Central memory CD8-positive, alpha-beta T cell (primary cell): ENCODE results near the gene POLR2J3.
"Not testable (repeated sequence)": the region's sequence is repeated elsewhere in the genome, so short reads cannot be mapped to it uniquely, and the experiment has no call there.

Experiments used
- ATAC-seq: fragments of 150-1000 bp; cut with Tn5 transposase; replicated peaks from 2 replicates; pipeline ENCODE4 v1.10.0; 2022; ENCODE audit warnings: mild to moderate bottlenecking, moderate FRiP score, moderate number of reproducible peaks; ENCODE audit not compliant: poor library complexity, severe bottlenecking; ENCODE audit errors: extremely low read depth
- DNase-seq, 2 donors: peaks; one replicate each; pipeline ENCODE4 v3.0.0; 2021; ENCODE audit warnings: low spot score in 2 of 2
- H3K27ac Mint-ChIP-seq: one replicate; pipeline ENCODE4 v1.8.0; 2022; ENCODE audit warnings: low read depth, mild to moderate bottlenecking, moderate library complexity, mixed read lengths
- H3K27me3 Mint-ChIP-seq: one replicate; pipeline ENCODE4 v1.8.0; 2022; ENCODE audit warnings: mixed read lengths
- H3K36me3 Mint-ChIP-seq: one replicate; pipeline ENCODE4 v1.8.0; 2022; ENCODE audit warnings: mild to moderate bottlenecking, moderate library complexity, mixed read lengths; ENCODE audit not compliant: insufficient read depth
- H3K4me1 Mint-ChIP-seq: one replicate; pipeline ENCODE4 v1.8.0; 2022; ENCODE audit warnings: mixed read lengths
- H3K4me3 Mint-ChIP-seq: one replicate; pipeline ENCODE4 v1.8.0; 2022; ENCODE audit warnings: mild to moderate bottlenecking, moderate library complexity, mixed read lengths
- H3K9me3 Mint-ChIP-seq: one replicate; pipeline ENCODE4 v1.8.0; 2022; ENCODE audit warnings: mixed read lengths

POLR2J3 gene

GRCh38 chr7:102604431-102605145 lies 32.2 kb upstream of the POLR2J3 start:
- not testable (repeated sequence) for H3K9me3 Mint-ChIP-seq, H3K27ac Mint-ChIP-seq, ATAC-seq, H3K4me3 Mint-ChIP-seq, H3K4me1 Mint-ChIP-seq, DNase-seq, H3K36me3 Mint-ChIP-seq, H3K27me3 Mint-ChIP-seq

GRCh38 chr7:102602317-102602716 lies 29.9 kb upstream of the POLR2J3 start:
- H3K9me3 Mint-ChIP-seq, H3K27ac Mint-ChIP-seq, H3K27me3 Mint-ChIP-seq, ATAC-seq, DNase-seq, H3K4me1 Mint-ChIP-seq, H3K4me3 Mint-ChIP-seq, H3K36me3 Mint-ChIP-seq: not testable (repeated sequence)

GRCh38 chr7:102599699-102600098 lies 27.3 kb upstream of the POLR2J3 start:
- not testable (repeated sequence) for ATAC-seq, H3K9me3 Mint-ChIP-seq, H3K4me1 Mint-ChIP-seq, H3K27ac Mint-ChIP-seq, H3K36me3 Mint-ChIP-seq, H3K27me3 Mint-ChIP-seq, DNase-seq, H3K4me3 Mint-ChIP-seq

- not testable (repeated sequence) for H3K27ac Mint-ChIP-seq, H3K4me3 Mint-ChIP-seq, DNase-seq, ATAC-seq, H3K9me3 Mint-ChIP-seq, H3K36me3 Mint-ChIP-seq, H3K27me3 Mint-ChIP-seq, H3K4me1 Mint-ChIP-seq
Observed at GRCh38 chr7:102596036-102596435, 23.7 kb upstream of the POLR2J3 start.

- H3K36me3 Mint-ChIP-seq, H3K27me3 Mint-ChIP-seq, H3K27ac Mint-ChIP-seq, H3K9me3 Mint-ChIP-seq, H3K4me3 Mint-ChIP-seq, H3K4me1 Mint-ChIP-seq, DNase-seq: not testable (repeated sequence)
- peak; percentile 71 for ATAC-seq
Observed at GRCh38 chr7:102593637-102594334, 21.4 kb upstream of the POLR2J3 start.

GRCh38 chr7:102592477-102593019 lies 20.2 kb upstream of the POLR2J3 start:
- not testable (repeated sequence) for H3K36me3 Mint-ChIP-seq, H3K27me3 Mint-ChIP-seq, H3K9me3 Mint-ChIP-seq, H3K4me1 Mint-ChIP-seq, H3K27ac Mint-ChIP-seq, H3K4me3 Mint-ChIP-seq
- ATAC-seq, result peak; percentile 64
- peak in 1 of 2 donors; percentile 34 for DNase-seq

- H3K27ac Mint-ChIP-seq, DNase-seq, H3K4me3 Mint-ChIP-seq, H3K9me3 Mint-ChIP-seq, H3K4me1 Mint-ChIP-seq, H3K27me3 Mint-ChIP-seq, H3K36me3 Mint-ChIP-seq: not testable (repeated sequence)
- peak; percentile 9 for ATAC-seq
Observed at GRCh38 chr7:102589857-102590256, 17.5 kb upstream of the POLR2J3 start.

GRCh38 chr7:102583495-102583894 lies 11.1 kb upstream of the POLR2J3 start:
- H3K36me3 Mint-ChIP-seq, H3K9me3 Mint-ChIP-seq, H3K4me1 Mint-ChIP-seq, DNase-seq, ATAC-seq, H3K4me3 Mint-ChIP-seq, H3K27me3 Mint-ChIP-seq, H3K27ac Mint-ChIP-seq: not testable (repeated sequence)

GRCh38 chr7:102581722-102582121 lies 9.3 kb upstream of the POLR2J3 start:
- ATAC-seq, H3K27ac Mint-ChIP-seq, H3K9me3 Mint-ChIP-seq, H3K36me3 Mint-ChIP-seq, H3K4me1 Mint-ChIP-seq, H3K4me3 Mint-ChIP-seq, DNase-seq, H3K27me3 Mint-ChIP-seq: not testable (repeated sequence)

- DNase-seq, ATAC-seq, H3K27ac Mint-ChIP-seq, H3K27me3 Mint-ChIP-seq, H3K9me3 Mint-ChIP-seq, H3K4me1 Mint-ChIP-seq, H3K4me3 Mint-ChIP-seq, H3K36me3 Mint-ChIP-seq: not testable (repeated sequence)
Observed at GRCh38 chr7:102578486-102578885, 6.1 kb upstream of the POLR2J3 start.

GRCh38 chr7:102577315-102578240 lies 5.2 kb upstream of the POLR2J3 start:
- not testable (repeated sequence) for H3K4me3 Mint-ChIP-seq, H3K9me3 Mint-ChIP-seq, H3K27ac Mint-ChIP-seq, H3K36me3 Mint-ChIP-seq, H3K27me3 Mint-ChIP-seq, H3K4me1 Mint-ChIP-seq, DNase-seq, ATAC-seq

- ATAC-seq, H3K4me3 Mint-ChIP-seq: not testable (repeated sequence)
Observed at GRCh38 chr7:102576363-102576762, 4.0 kb upstream of the POLR2J3 start.

More at GRCh38 chr7:102576363-102576762, 4.0 kb upstream of the POLR2J3 start:
- H3K9me3 Mint-ChIP-seq, H3K27ac Mint-ChIP-seq, H3K27me3 Mint-ChIP-seq, DNase-seq, H3K36me3 Mint-ChIP-seq, H3K4me1 Mint-ChIP-seq: not testable (repeated sequence)
